ENCODE measurements around the gene ZNF547.
"Not testable (repeated sequence)": the region's sequence is repeated elsewhere in the genome, so short reads cannot be mapped to it uniquely, and the experiment has no call there.

The ZNF547 gene

DNA sequence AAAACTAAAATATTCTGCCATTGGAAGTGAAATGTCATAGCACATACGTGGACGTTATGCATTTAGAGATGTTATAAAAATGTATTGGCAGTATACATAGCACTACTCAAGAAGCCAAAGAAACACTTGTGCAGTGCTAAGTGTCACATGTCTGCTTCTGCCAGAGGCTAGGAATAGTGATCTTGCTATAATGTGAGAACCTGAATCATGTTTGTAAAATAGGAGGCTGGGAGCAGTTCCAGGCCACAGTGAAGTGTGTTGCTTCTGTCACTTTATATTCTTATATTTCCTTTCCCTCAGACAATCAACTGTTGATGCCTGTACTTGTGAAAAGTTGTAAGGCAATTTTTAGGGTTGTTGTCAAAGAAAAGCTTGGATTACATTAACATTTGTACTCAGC is 3.4 kb downstream of the ZNF547 start:
- ChIA-PET POLR2A (no interaction called here), CTCF (no interaction called here)
- TF ChIP-seq, protein P1, sequence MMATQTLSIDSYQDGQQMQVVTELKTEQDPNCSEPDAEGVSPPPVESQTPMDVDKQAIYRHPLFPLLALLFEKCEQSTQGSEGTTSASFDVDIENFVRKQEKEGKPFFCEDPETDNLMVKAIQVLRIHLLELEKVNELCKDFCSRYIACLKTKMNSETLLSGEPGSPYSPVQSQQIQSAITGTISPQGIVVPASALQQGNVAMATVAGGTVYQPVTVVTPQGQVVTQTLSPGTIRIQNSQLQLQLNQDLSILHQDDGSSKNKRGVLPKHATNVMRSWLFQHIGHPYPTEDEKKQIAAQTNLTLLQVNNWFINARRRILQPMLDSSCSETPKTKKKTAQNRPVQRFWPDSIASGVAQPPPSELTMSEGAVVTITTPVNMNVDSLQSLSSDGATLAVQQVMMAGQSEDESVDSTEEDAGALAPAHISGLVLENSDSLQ (IDR thresholded peaks at IDR 0.05), result no peak
- TF ChIP-seq FOXK2 (IDR thresholded peaks at IDR 0.05) (no peak), SP1 (IDR thresholded peaks at IDR 0.05) (no peak), ZNF384 (IDR thresholded peaks at IDR 0.05) (no peak), L3MBTL2 (conservative IDR thresholded peaks at IDR 0.05) (no peak), ELF4 (IDR thresholded peaks at IDR 0.05) (no peak), BHLHE40 (IDR thresholded peaks at IDR 0.05; ENCODE audit: borderline replicate concordance) (no peak), FOXA1 (IDR thresholded peaks at IDR 0.05) (no peak), NFRKB (IDR thresholded peaks at IDR 0.05) (no peak), ARNT (IDR thresholded peaks at IDR 0.05) (no peak), FOXM1 (IDR thresholded peaks at IDR 0.05; ENCODE audit: borderline replicate concordance) (no peak), TARDBP (IDR thresholded peaks at IDR 0.05) (no peak), LEF1 (IDR thresholded peaks at IDR 0.05; ENCODE audit: borderline replicate concordance) (no peak), HDGF (IDR thresholded peaks at IDR 0.05; ENCODE audit: borderline replicate concordance) (no peak), CTBP1 (IDR thresholded peaks at IDR 0.05; ENCODE audit: borderline replicate concordance) (no peak), SUZ12 (IDR thresholded peaks at IDR 0.05) (no peak)
- no peak for DNase-seq (ENCODE audit: extremely low spot score)

DNA sequence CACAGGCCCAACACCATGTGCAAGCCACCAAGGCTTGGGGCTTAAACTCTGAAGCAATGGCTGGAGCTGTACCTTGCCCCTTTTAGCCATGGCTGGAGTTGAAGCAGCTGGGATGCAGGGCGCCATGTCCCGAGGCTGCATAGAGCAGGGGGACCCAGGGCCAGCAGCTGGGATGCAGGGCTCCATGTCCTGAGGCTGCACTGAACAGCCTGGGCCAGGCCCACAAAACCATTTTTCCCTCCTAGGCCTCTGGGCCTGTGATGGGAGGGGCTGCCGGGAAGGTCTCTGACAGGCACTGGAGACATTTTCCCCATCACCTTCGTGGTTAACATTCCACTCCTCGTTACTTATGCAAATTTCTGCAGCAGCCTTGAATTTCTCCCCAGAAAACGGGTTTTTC is 10.8 kb downstream of the ZNF547 start:
- no peak for TF ChIP-seq HDGF (IDR thresholded peaks at IDR 0.05; ENCODE audit: borderline replicate concordance)
- TF ChIP-seq ELF4 (IDR thresholded peaks at IDR 0.05), result no peak
- TF ChIP-seq CTBP1 (IDR thresholded peaks at IDR 0.05; ENCODE audit: borderline replicate concordance), result no peak
- no peak for TF ChIP-seq LEF1 (IDR thresholded peaks at IDR 0.05; ENCODE audit: borderline replicate concordance)
- no peak for TF ChIP-seq FOXK2 (IDR thresholded peaks at IDR 0.05)
- TF ChIP-seq L3MBTL2 (conservative IDR thresholded peaks at IDR 0.05), result no peak
- TF ChIP-seq FOXA1 (IDR thresholded peaks at IDR 0.05), result no peak
- TF ChIP-seq FOXM1 (IDR thresholded peaks at IDR 0.05; ENCODE audit: borderline replicate concordance), result no peak
- no peak for TF ChIP-seq ARNT (IDR thresholded peaks at IDR 0.05)
- TF ChIP-seq SUZ12 (IDR thresholded peaks at IDR 0.05), result no peak
- ChIA-PET POLR2A (no interaction called here), CTCF (no interaction called here)
- DNase-seq (ENCODE audit: extremely low spot score), result no peak

DNA sequence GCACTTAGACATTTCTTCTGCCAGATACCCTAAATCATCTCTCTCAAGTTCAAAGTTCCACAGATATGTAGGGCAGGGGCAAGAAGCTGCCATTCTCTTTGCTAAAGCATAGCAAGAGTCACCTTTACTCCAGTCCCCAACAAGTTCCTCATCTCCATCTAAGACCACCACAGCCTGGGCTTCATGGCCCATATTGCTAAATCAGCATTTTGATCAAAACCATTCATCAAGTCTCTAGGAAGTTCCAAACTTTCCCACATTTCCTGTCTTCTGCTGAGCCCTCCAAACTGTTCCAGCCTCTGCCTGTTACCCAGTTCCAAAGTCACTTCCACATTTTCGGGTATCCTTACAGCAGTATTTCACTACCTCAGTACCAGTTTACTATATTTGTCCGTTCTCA is 11.3 kb downstream of the ZNF547 start:
- POLR2A ChIA-PET, CTCF ChIA-PET: not testable (repeated sequence)

DNA sequence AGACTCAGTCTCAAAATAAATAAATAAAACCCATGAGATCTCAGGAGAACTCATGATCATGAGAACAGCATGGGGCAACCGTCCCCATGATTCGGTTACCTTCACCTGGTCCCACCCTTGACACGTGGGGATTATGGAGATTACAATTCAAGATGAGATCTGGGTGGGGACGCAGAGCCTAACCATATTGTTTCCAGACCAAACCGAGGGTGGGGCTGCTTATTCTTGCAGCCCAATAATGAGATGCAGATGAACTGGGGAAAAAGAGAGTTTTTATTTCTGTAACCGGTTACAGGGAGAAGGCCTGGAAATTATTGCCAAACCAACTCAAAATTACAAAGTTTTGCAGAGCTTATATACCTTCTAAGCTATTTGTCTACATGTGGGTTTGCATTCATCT is 12.8 kb downstream of the ZNF547 start:
- TF ChIP-seq ZNF384 (IDR thresholded peaks at IDR 0.05) (no peak), LEF1 (IDR thresholded peaks at IDR 0.05; ENCODE audit: borderline replicate concordance) (no peak), ELF4 (IDR thresholded peaks at IDR 0.05) (no peak), NFRKB (IDR thresholded peaks at IDR 0.05) (no peak), HDGF (IDR thresholded peaks at IDR 0.05; ENCODE audit: borderline replicate concordance) (no peak), FOXK2 (IDR thresholded peaks at IDR 0.05) (no peak), CTBP1 (IDR thresholded peaks at IDR 0.05; ENCODE audit: borderline replicate concordance) (no peak), ARNT (IDR thresholded peaks at IDR 0.05) (no peak), FOXM1 (IDR thresholded peaks at IDR 0.05; ENCODE audit: borderline replicate concordance) (no peak), SP1 (IDR thresholded peaks at IDR 0.05) (no peak), FOXA1 (IDR thresholded peaks at IDR 0.05) (no peak), SUZ12 (IDR thresholded peaks at IDR 0.05) (no peak), BHLHE40 (IDR thresholded peaks at IDR 0.05; ENCODE audit: borderline replicate concordance) (no peak), TARDBP (IDR thresholded peaks at IDR 0.05) (no peak), L3MBTL2 (conservative IDR thresholded peaks at IDR 0.05) (no peak)
- TF ChIP-seq, protein P1 (IDR thresholded peaks at IDR 0.05), result no peak
- CTCF ChIA-PET, result no interaction called here
- POLR2A ChIA-PET, result no interaction called here
- no peak for DNase-seq (ENCODE audit: extremely low spot score)

More for the DNA sequence above, 11.3 kb downstream of the ZNF547 start:
- DNase-seq (ENCODE audit: extremely low spot score), result not testable (repeated sequence)

DNA sequence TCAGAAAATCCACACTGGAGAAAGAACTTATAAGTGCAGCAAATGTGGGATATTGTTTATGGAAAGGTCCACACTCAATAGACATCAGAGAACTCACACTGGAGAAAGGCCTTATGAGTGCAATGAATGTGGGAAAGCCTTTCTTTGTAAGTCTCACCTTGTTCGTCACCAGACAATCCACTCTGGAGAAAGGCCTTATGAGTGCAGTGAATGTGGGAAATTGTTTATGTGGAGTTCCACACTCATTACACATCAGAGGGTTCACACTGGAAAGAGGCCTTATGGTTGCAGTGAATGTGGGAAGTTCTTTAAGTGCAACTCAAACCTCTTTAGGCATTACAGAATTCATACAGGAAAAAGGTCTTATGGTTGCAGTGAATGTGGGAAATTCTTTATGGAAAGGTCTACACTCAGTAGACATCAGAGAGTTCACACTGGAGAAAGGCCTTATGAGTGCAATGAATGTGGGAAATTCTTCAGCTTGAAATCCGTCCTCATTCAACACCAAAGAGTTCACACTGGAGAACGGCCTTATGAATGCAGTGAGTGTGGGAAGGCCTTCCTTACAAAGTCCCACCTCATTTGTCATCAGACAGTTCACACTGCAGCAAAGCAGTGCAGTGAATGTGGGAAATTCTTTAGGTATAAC is 14.3 kb downstream of the ZNF547 start:
- TF ChIP-seq ELF4 (IDR thresholded peaks at IDR 0.05) (no peak), CTBP1 (IDR thresholded peaks at IDR 0.05; ENCODE audit: borderline replicate concordance) (no peak), SP1 (IDR thresholded peaks at IDR 0.05) (no peak), HDGF (IDR thresholded peaks at IDR 0.05; ENCODE audit: borderline replicate concordance) (no peak)
- CTCF ChIA-PET, result no interaction called here
- no peak for DNase-seq (ENCODE audit: extremely low spot score)
- POLR2A ChIA-PET, result no interaction called here

DNA sequence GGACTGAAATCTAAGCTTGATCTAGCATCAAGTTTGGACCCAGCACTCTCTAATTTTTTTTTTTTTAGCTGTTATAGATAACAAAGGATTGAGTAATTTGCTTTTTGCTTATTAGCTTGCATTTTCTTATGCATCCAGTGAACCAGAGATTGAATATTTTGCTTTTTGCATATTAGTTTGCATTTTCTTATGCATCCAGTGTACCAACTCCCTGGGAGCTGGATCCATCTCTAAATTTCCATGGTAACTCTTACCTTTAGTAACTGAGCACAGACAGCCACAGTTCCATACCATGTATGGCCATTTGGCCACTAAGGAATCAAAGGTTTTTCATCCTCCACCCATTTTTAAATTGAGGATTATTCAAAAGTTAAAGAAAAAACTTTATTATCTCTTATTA is 17.6 kb downstream of the ZNF547 start:
- DNase-seq (ENCODE audit: extremely low spot score), result no peak
- ChIA-PET CTCF (no interaction called here), POLR2A (no interaction called here)
- TF ChIP-seq HDGF (IDR thresholded peaks at IDR 0.05; ENCODE audit: borderline replicate concordance) (no peak), TARDBP (IDR thresholded peaks at IDR 0.05) (no peak), SUZ12 (IDR thresholded peaks at IDR 0.05) (no peak), LEF1 (IDR thresholded peaks at IDR 0.05; ENCODE audit: borderline replicate concordance) (no peak), CTBP1 (IDR thresholded peaks at IDR 0.05; ENCODE audit: borderline replicate concordance) (no peak), FOXA1 (IDR thresholded peaks at IDR 0.05) (no peak), SP1 (IDR thresholded peaks at IDR 0.05) (no peak), FOXM1 (IDR thresholded peaks at IDR 0.05; ENCODE audit: borderline replicate concordance) (no peak)
- TF ChIP-seq, protein P1 (IDR thresholded peaks at IDR 0.05), result no peak

Measured in HEK293T (cell line).